Anterior cingulate cortex (tissue), 58 donors: ENCODE measurements around the gene ARPC5L.
"Not testable (repeated sequence)": the region's sequence is repeated elsewhere in the genome, so short reads cannot be mapped to it uniquely, and the experiment has no call there.

Source experiments
- DNase-seq, 58 donors: peaks; one replicate each; lab custom pipeline; 2025; lab: John Stamatoyannopoulos, UW

The ARPC5L gene

GRCh38 chr9:124886461-124886860 is 24.5 kb downstream of the ARPC5L start:
- no peak for DNase-seq

GRCh38 chr9:124886866-124887492 is 25.0 kb downstream of the ARPC5L start:
- DNase-seq = no peak

- no peak for DNase-seq
These were observed 25.9 kb downstream of the ARPC5L start for GRCh38 chr9:124887832-124888231.

GRCh38 chr9:124889006-124889405 is 27.1 kb downstream of the ARPC5L start:
- DNase-seq = no peak

- no peak for DNase-seq
These were observed 28.2 kb downstream of the ARPC5L start for GRCh38 chr9:124890179-124890578.

- peak in 19 of 58 donors; percentile 11 to 77 (median 34) for DNase-seq
These were observed 32.3 kb downstream of the ARPC5L start for GRCh38 chr9:124894035-124894740.

- peak in 13 of 58 donors; percentile 11 to 75 (median 34) for DNase-seq
These were observed 32.8 kb downstream of the ARPC5L start for GRCh38 chr9:124894741-124895170.

- no peak for DNase-seq
These were observed 35.9 kb downstream of the ARPC5L start for GRCh38 chr9:124897570-124898460.

- DNase-seq = no peak
These were observed 37.9 kb downstream of the ARPC5L start for GRCh38 chr9:124899845-124900244.

GRCh38 chr9:124906966-124907365 is 45.0 kb downstream of the ARPC5L start:
- DNase-seq = no peak

GRCh38 chr9:124908098-124908497 is 46.2 kb downstream of the ARPC5L start:
- DNase-seq = no peak

GRCh38 chr9:124911766-124912165 is 49.8 kb downstream of the ARPC5L start:
- DNase-seq = no peak

- no peak for DNase-seq
These were observed 51.4 kb downstream of the ARPC5L start for GRCh38 chr9:124913378-124913777.

- no peak for DNase-seq
These were observed 52.9 kb downstream of the ARPC5L start for GRCh38 chr9:124914753-124915405.

GRCh38 chr9:124920394-124920793 is 58.5 kb downstream of the ARPC5L start:
- not testable (repeated sequence) for DNase-seq
